ENCODE measurements around the gene INPP5D. TPM values are rescaled to one million over a fixed set of nuclear protein-coding genes. Genes with fewer than 3 reads are reported as not detected.

Gene INPP5D
- total and polyA plus RNA-seq, 2 of the 8 experiments (the other 6 are each of a cell fraction or from before 2014, with no cell fraction given) = 4.5 to 7.1 TPM

GRCh38 chr2:233119123-233119522, 59.0 kb downstream of the INPP5D start:
- H2BK15ac ChIP-seq (ENCODE audit: low read length) = no peak overlapping the region
- no peaks in the 10 kb centered on the region for H3K27me3 ChIP-seq (replicated peaks in 1 of 4; ENCODE audit: control insufficient read depth in 3 of 4, extremely low read depth in 1 of 4, insufficient read depth in 3 of 4, low read length in 3 of 4)
- no peak overlapping the region for H3K18ac ChIP-seq (ENCODE audit: extremely low read depth, low read length)
- H3K14ac ChIP-seq (ENCODE audit: insufficient read length) = no peak overlapping the region
- H2BK12ac ChIP-seq (ENCODE audit: low read depth, low read length) = no peak overlapping the region
- WGBS, 2 experiments (ENCODE audit: extremely low coverage in 1 of 2, insufficient coverage in 1 of 2, insufficient read length in 1 of 2, insufficient replicate concordance in 2 of 2, low coverage in 1 of 2, low lambda C conversion rate in 2 of 2, missing lambda C conversion rate in 1 of 2) = 82% methylated on average over 8 of the region's 8 CpGs; no CpG with 5 or more reads in 1 of the 2 experiments
- H2AFZ ChIP-seq (ENCODE audit: low read length) = no peak overlapping the region
- FAIRE-seq = no peak
- no peaks in the 10 kb centered on the region for H3K23me2 ChIP-seq (ENCODE audit: low read depth, low read length)
- H2AK5ac ChIP-seq (ENCODE audit: low read depth, low read length) = no peak overlapping the region
- H4K91ac ChIP-seq (replicated peaks; ENCODE audit: insufficient read length, low read length) = no peak overlapping the region
- CTCF ChIA-PET (ENCODE audit: partially characterized antibody) = interaction anchor here (1.3 to 1.4 kb wide), 2 partner anchors 10 to 18 kb away, joined by 4 to 5 read pairs; no protein-coding TSS in a partner anchor
- H2BK5ac ChIP-seq (ENCODE audit: low read depth, low read length) = no peak overlapping the region
- H2BK20ac ChIP-seq (ENCODE audit: low read length) = no peak overlapping the region
- no peaks in the 10 kb centered on the region for H3K36me3 ChIP-seq (ENCODE audit: control insufficient read depth in 2 of 4, insufficient read depth in 4 of 4, low read length in 3 of 4)
- no peaks in the 10 kb centered on the region for H3K79me1 ChIP-seq (ENCODE audit: low read depth, low read length)
- H3K27ac ChIP-seq (ENCODE audit: low read depth, low read length) = no peak overlapping the region
- no peak overlapping the region for H3K23ac ChIP-seq (ENCODE audit: insufficient read length)
- H3K79me2 ChIP-seq (ENCODE audit: control insufficient read depth in 1 of 2, insufficient read depth in 2 of 2, low read length in 2 of 2) = no peaks in the 10 kb centered on the region
- H3K4ac ChIP-seq (replicated peaks; ENCODE audit: insufficient read length, low read depth, low read length) = no peak overlapping the region
- H4K20me1 ChIP-seq (replicated peaks in 1 of 2; ENCODE audit: control insufficient read depth in 1 of 2, insufficient read depth in 2 of 2, low read length in 2 of 2) = no peaks in the 10 kb centered on the region
- H3K9ac ChIP-seq (replicated peaks in 1 of 4; ENCODE audit: extremely low read depth in 1 of 4, low read depth in 3 of 4, low read length in 3 of 4) = no peak overlapping the region
- H3K56ac ChIP-seq (replicated peaks; ENCODE audit: insufficient read length, low read depth, low read length) = no peak overlapping the region
- H3K9me3 ChIP-seq (ENCODE audit: insufficient read depth in 2 of 2, low read depth in 1 of 2, low read length in 1 of 2) = no peaks in the 10 kb centered on the region
- TF ChIP-seq CEBPB (IDR thresholded peaks at IDR 0.05; ENCODE audit: low read depth, low read length) = no peak
- TF ChIP-seq EZH2 (IDR thresholded peaks at IDR 0.05; ENCODE audit: low read depth, low read length, severe bottlenecking) = no peak
- DNase-seq (ENCODE audit: low read depth in 1 of 2, low spot score in 2 of 2) = no peak
- POLR2A ChIA-PET (ENCODE audit: partially characterized antibody) = no interaction called here
- no peak overlapping the region for H4K5ac ChIP-seq (ENCODE audit: insufficient read length, low read depth, low read length)
- no peak overlapping the region for H3K4me3 ChIP-seq (ENCODE audit: extremely low read depth in 1 of 4, insufficient read depth in 2 of 4, low read depth in 3 of 4, low read length in 4 of 4)
- no peak overlapping the region for H3K4me2 ChIP-seq (ENCODE audit: insufficient read depth in 1 of 2, low read depth in 2 of 2, low read length in 2 of 2)
- H4K8ac ChIP-seq (ENCODE audit: extremely low read depth, insufficient read depth, low read length) = no peak overlapping the region
- peaks cover 0 to 11% (median 1%) of the 10 kb centered on the region in 4 experiments; a peak in 3 of 7 replicates for H3K4me1 ChIP-seq (replicated peaks in 1 of 4; ENCODE audit: control insufficient read depth in 3 of 4, insufficient read depth in 4 of 4, low read length in 3 of 4)
- H2BK120ac ChIP-seq (replicated peaks; ENCODE audit: low read depth, low read length) = no peak overlapping the region

Measured in H1 (cell line).